Sigmoid colon (tissue), 4 donors: ENCODE data around the gene COBL.

Experiments
- CTCF ChIP-seq, 4 experiments: fragments of 450-650 bp in 3 of 4; fragments of 200-600 bp in 1 of 4; IDR thresholded peaks; one replicate each; pipeline ENCODE4 v1.5.1; 2016 to 2019; ENCODE audit warnings: antibody characterized with exemption in 4 of 4, mild to moderate bottlenecking in 3 of 4, moderate library complexity in 2 of 4
- POLR2A ChIP-seq, 2 donors: fragments of 450-650 bp; IDR thresholded peaks; one replicate each; pipeline ENCODE4 v1.6.1; 2016; ENCODE audit warnings: antibody characterized with exemption in 2 of 2, mild to moderate bottlenecking in 2 of 2, moderate library complexity in 2 of 2
- POLR2AphosphoS5 ChIP-seq, 4 donors: sonication (generic); formaldehyde crosslinking; IDR thresholded peaks; one replicate each; pipeline ENCODE4 v1.6.1; 2017; ENCODE audit warnings: antibody characterized with exemption in 4 of 4

GRCh38 chr7:51102828-51103227, 213.8 kb downstream of the COBL start:
- TF ChIP-seq POLR2A (IDR thresholded peaks at IDR 0.05), result no peak
- TF ChIP-seq CTCF (IDR thresholded peaks at IDR 0.05), result no peak
- TF ChIP-seq POLR2AphosphoS5 (IDR thresholded peaks at IDR 0.05), result no peak
